Liver (tissue), 9 donors: ENCODE data around the gene RPL5. TPM values are rescaled to one million over a fixed set of nuclear protein-coding genes. Genes with fewer than 3 reads are reported as not detected.

Source experiments
- DNase-seq: peaks from one replicate; pipeline ENCODE4 v3.0.0-alpha.2; 2017; ENCODE audit warnings: low spot score
- H3K27ac ChIP-seq, 2 donors: one replicate each; pipeline ENCODE4 v1.7.0; 2013; ENCODE audit warnings: inconsistent platforms in 2 of 2, low read length in 2 of 2, control low read depth in 1 of 2, low read depth in 1 of 2, mild to moderate bottlenecking in 1 of 2
- H3K27me3 ChIP-seq, 4 donors: one replicate each; pipeline versions ENCODE4 v1.6.1 to v1.7.0; 2013; ENCODE audit warnings: low read length in 3 of 4, inconsistent platforms in 1 of 4, mild to moderate bottlenecking in 1 of 4, moderate library complexity in 1 of 4; ENCODE audit not compliant: control insufficient read depth in 4 of 4, insufficient read depth in 4 of 4
- H3K36me3 ChIP-seq, 4 donors: one replicate each; pipeline versions ENCODE4 v1.6.1 to v1.7.0; 2013; ENCODE audit warnings: low read length in 3 of 4, mild to moderate bottlenecking in 3 of 4, low read depth in 1 of 4, moderate library complexity in 1 of 4; ENCODE audit not compliant: control insufficient read depth in 4 of 4, insufficient read depth in 3 of 4
- H3K4me1 ChIP-seq, 4 donors: one replicate each; pipeline versions ENCODE4 v1.6.1 to v1.7.0; 2013; ENCODE audit warnings: low read length in 3 of 4, mild to moderate bottlenecking in 3 of 4, moderate library complexity in 1 of 4; ENCODE audit not compliant: control insufficient read depth in 4 of 4, insufficient read depth in 4 of 4
- H3K4me3 ChIP-seq, 3 donors: one replicate each; pipeline versions ENCODE4 v1.6.1 to v1.7.0; 2013; ENCODE audit warnings: low read length in 3 of 3, control low read depth in 1 of 3, low read depth in 1 of 3, mild to moderate bottlenecking in 1 of 3
- H3K9ac ChIP-seq, 2 donors: one replicate each; pipeline ENCODE4 v1.7.0; 2013; ENCODE audit warnings: low read length in 2 of 2, mild to moderate bottlenecking in 2 of 2, moderate library complexity in 2 of 2, control low read depth in 1 of 2, low read depth in 1 of 2
- H3K9me3 ChIP-seq, 4 donors: one replicate each; pipeline versions ENCODE4 v1.6.1 to v1.7.0; 2013; ENCODE audit warnings: low read length in 3 of 4; ENCODE audit not compliant: control insufficient read depth in 4 of 4
- EGR1 ChIP-seq, 2 donors: IDR thresholded peaks; 2 replicates each; pipeline ENCODE4 v1.6.1; 2016 to 2018; ENCODE audit warnings: antibody characterized with exemption in 2 of 2, low read depth in 2 of 2
- FOXA1 ChIP-seq: IDR thresholded peaks from 2 replicates; pipeline ENCODE4 v1.6.1; 2016; ENCODE audit warnings: antibody characterized with exemption
- FOXA2 ChIP-seq: IDR thresholded peaks from 2 replicates; pipeline ENCODE4 v1.6.1; 2016; ENCODE audit warnings: antibody characterized with exemption
- GABPA ChIP-seq, 2 donors: IDR thresholded peaks in 1 of 2; conservative IDR thresholded peaks in 1 of 2; 2 replicates each; pipeline ENCODE4 v1.6.1; 2016; ENCODE audit warnings: antibody characterized with exemption in 2 of 2, mild to moderate bottlenecking in 1 of 2, moderate library complexity in 1 of 2
- HNF4A ChIP-seq, 2 donors: conservative IDR thresholded peaks; 2 replicates each; pipeline ENCODE4 v1.6.1; 2016; ENCODE audit warnings: antibody characterized with exemption in 2 of 2, mild to moderate bottlenecking in 2 of 2
- HNF4G ChIP-seq: IDR thresholded peaks from 2 replicates; pipeline ENCODE4 v1.6.1; 2016; ENCODE audit warnings: antibody characterized with exemption
- JUND ChIP-seq, 2 donors: IDR thresholded peaks; 2 replicates each; pipeline ENCODE4 v1.6.1; 2016; ENCODE audit warnings: antibody characterized with exemption in 2 of 2
- MAX ChIP-seq: IDR thresholded peaks from 2 replicates; pipeline ENCODE4 v1.6.1; 2016; ENCODE audit warnings: antibody characterized with exemption
- NR2F2 ChIP-seq: IDR thresholded peaks from 2 replicates; pipeline ENCODE4 v1.6.1; 2016; ENCODE audit warnings: antibody characterized with exemption
- RAD21 ChIP-seq, 2 donors: IDR thresholded peaks; 2 replicates each; pipeline ENCODE4 v1.6.1; 2016; ENCODE audit warnings: antibody characterized with exemption in 2 of 2, mild to moderate bottlenecking in 2 of 2
- REST ChIP-seq: IDR thresholded peaks from 2 replicates; pipeline ENCODE4 v1.6.1; 2016; ENCODE audit warnings: antibody characterized with exemption, mild to moderate bottlenecking
- RXRA ChIP-seq, 2 donors: IDR thresholded peaks; 2 replicates each; pipeline ENCODE4 v1.6.1; 2017 to 2018; ENCODE audit warnings: antibody characterized with exemption in 2 of 2, mild to moderate bottlenecking in 1 of 2
- SP1 ChIP-seq: IDR thresholded peaks from 2 replicates; pipeline ENCODE4 v1.6.1; 2018; ENCODE audit warnings: antibody characterized with exemption, mild to moderate bottlenecking
- TAF1 ChIP-seq: conservative IDR thresholded peaks from 2 replicates; pipeline ENCODE4 v1.6.1; 2016; ENCODE audit warnings: antibody characterized with exemption, mild to moderate bottlenecking
- YY1 ChIP-seq: IDR thresholded peaks from 2 replicates; pipeline ENCODE4 v1.6.1; 2016; ENCODE audit warnings: antibody characterized with exemption, mild to moderate bottlenecking
- WGBS: extraction: QIAGEN DNeasy Blood & Tissue Kit; methylation state at CpG from one replicate; pipeline ENCODE4 v1.1.7; 2013; 5-methylcytosine and 5-hydroxymethylcytosine counted together
- polyA plus RNA-seq, 2 donors: library from polyadenylated mRNA; stranded (reverse) in 1 of 2; unstranded in 1 of 2; fragments of 200-250 nt in 1 of 2; fragments of >200 nt in 1 of 2; fragmentation: Nextera tagmentation in 1 of 2; extraction: Ambion mirVana in 1 of 2; gene quantifications; one replicate each; pipeline versions ENCODE4 v1.2.1 to v1.2.3, GENCODE V29; 2013 to 2015
- total RNA-seq, 2 donors: library from RNA; depleted of rRNA; stranded (reverse); fragments of >200 nt; gene quantifications; one replicate each; pipeline ENCODE4 v1.2.3, GENCODE V29; 2014
- TF ChIP-seq, protein P1 (sequence below): fragments of 150-350 bp; IDR thresholded peaks from 2 replicates; pipeline ENCODE4 v1.5.1; 2017; ENCODE audit warnings: improper control_type of control experiment, low read depth, low read length; ENCODE audit not compliant: missing input control
- TF ChIP-seq, protein P2 (sequence below): IDR thresholded peaks from 2 replicates; pipeline ENCODE4 v1.6.1; 2016; ENCODE audit warnings: antibody characterized with exemption
- TF ChIP-seq, protein P3 (sequence below): IDR thresholded peaks from 2 replicates; pipeline ENCODE4 v1.6.1; 2016; ENCODE audit warnings: antibody characterized with exemption
- donor health status: healthy.
- donor health status: healthy.
- donor health status: healthy.
- donor health status: healthy.
- donor health status: healthy.

The RPL5 gene
- total and polyA plus RNA-seq, 4 donors = 336 to 765 (median 401) TPM

- TF ChIP-seq NR2F2 = no peak
- TF ChIP-seq TAF1 = no peak
- TF ChIP-seq MAX = no peak
- no peak for TF ChIP-seq HNF4A (conservative IDR thresholded peaks at IDR 0.05)
- no peak for TF ChIP-seq REST
- no peak for TF ChIP-seq EGR1 (IDR thresholded peaks at IDR 0.05; ENCODE audit: low read depth in 2 of 2)
- no peak for TF ChIP-seq JUND (IDR thresholded peaks at IDR 0.05)
- TF ChIP-seq RAD21 (IDR thresholded peaks at IDR 0.05) = no peak
- H3K4me3 ChIP-seq = peak overlapping the region; percentile 72 to 89 (median 79)
- whole genome bisulfite sequencing = 5% methylated on average over 24 of the region's 25 CpGs
- H3K36me3 ChIP-seq = no peaks in the 10 kb centered on the region
- peak overlapping the region; percentile 99 for H3K27ac ChIP-seq
- H3K4me1 ChIP-seq = peaks cover 0 to 11% (median 4%) of the 10 kb centered on the region in 4 donors
- peak; percentile 43 for DNase-seq
- no peaks in the 10 kb centered on the region for H3K27me3 ChIP-seq
- no peaks in the 10 kb centered on the region for H3K9me3 ChIP-seq
- H3K9ac ChIP-seq = peak overlapping the region; percentile 84 to 93
Measured at GRCh38 chr1:92784021-92784638, 47.7 kb upstream of the RPL5 start.

DNA sequence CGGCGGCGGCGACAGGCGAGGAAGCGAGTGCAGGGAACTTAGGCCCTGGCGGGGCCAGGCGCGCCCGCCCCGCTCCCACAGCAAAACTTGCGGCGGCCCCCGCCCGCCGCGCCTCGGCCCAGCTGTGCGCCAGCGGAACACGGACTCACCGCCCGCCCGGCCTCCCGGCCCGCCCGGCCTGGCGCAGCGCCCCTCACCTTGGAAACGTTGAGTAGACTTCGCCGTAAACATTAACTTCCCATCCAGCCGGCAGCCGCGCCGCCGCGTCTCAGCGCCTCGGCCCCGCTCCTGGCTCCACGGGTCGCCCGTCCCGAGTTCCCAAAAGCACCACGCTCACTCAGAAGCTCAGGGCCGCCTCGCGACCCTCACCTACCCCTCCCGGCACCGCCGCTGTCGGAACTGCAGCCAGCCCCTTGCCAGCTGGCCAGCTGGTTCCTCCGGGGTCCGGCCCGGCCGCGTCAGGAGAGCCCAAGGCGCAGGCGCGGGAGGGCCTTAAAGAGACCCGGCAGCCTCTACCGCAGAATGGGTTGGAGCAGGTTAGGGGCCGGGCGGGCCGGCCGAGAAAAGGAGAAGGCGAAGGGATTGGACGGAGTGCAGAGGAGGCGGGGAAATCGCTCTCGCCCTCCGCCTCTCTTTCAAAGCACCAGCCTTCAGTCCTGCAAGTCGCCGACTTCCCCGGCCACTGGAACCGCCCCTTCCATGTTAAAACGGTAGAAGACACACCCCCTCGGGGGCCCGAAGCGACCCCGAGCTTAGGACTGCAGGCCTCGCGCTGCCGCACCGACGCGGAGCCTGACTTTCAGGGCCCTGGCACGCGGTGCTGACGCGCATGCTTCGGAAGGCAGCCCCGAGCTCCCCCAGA, 47.0 kb upstream of the RPL5 start, which contains the start of gene EVI5:
EVI5 (minus strand) TSS at position 470 of the 862 bp plus-strand sequence. CDS start 48,562 bp downstream, outside the sequence.
- H3K27ac ChIP-seq = peak within 1 kb of the TSS; percentile 99
- no peaks in the 10 kb centered on the region for H3K9me3 ChIP-seq
- peak within 1 kb of the TSS; percentile 72 to 89 (median 79) for H3K4me3 ChIP-seq
- H3K36me3 ChIP-seq = no peaks in the 10 kb centered on the region
- peak; percentile 90 for DNase-seq
- H3K9ac ChIP-seq = peak within 1 kb of the TSS; percentile 84 to 93
- H3K4me1 ChIP-seq = peaks cover 0 to 11% (median 4%) of the 10 kb centered on the region in 4 donors
- under 1% methylated on average over 94 of the region's 94 CpGs for WGBS
- no peaks in the 10 kb centered on the region for H3K27me3 ChIP-seq
- TF ChIP-seq HNF4G = no peak
- TF ChIP-seq, protein P1, sequence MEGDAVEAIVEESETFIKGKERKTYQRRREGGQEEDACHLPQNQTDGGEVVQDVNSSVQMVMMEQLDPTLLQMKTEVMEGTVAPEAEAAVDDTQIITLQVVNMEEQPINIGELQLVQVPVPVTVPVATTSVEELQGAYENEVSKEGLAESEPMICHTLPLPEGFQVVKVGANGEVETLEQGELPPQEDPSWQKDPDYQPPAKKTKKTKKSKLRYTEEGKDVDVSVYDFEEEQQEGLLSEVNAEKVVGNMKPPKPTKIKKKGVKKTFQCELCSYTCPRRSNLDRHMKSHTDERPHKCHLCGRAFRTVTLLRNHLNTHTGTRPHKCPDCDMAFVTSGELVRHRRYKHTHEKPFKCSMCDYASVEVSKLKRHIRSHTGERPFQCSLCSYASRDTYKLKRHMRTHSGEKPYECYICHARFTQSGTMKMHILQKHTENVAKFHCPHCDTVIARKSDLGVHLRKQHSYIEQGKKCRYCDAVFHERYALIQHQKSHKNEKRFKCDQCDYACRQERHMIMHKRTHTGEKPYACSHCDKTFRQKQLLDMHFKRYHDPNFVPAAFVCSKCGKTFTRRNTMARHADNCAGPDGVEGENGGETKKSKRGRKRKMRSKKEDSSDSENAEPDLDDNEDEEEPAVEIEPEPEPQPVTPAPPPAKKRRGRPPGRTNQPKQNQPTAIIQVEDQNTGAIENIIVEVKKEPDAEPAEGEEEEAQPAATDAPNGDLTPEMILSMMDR = peak; percentile 6
- TF ChIP-seq, protein P2, sequence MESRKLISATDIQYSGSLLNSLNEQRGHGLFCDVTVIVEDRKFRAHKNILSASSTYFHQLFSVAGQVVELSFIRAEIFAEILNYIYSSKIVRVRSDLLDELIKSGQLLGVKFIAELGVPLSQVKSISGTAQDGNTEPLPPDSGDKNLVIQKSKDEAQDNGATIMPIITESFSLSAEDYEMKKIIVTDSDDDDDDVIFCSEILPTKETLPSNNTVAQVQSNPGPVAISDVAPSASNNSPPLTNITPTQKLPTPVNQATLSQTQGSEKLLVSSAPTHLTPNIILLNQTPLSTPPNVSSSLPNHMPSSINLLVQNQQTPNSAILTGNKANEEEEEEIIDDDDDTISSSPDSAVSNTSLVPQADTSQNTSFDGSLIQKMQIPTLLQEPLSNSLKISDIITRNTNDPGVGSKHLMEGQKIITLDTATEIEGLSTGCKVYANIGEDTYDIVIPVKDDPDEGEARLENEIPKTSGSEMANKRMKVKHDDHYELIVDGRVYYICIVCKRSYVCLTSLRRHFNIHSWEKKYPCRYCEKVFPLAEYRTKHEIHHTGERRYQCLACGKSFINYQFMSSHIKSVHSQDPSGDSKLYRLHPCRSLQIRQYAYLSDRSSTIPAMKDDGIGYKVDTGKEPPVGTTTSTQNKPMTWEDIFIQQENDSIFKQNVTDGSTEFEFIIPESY = no peak
- TF ChIP-seq RAD21 (IDR thresholded peaks at IDR 0.05) = no peak
- TF ChIP-seq GABPA (IDR thresholded peaks at IDR 0.05 in 1 of 2, conservative IDR thresholded peaks at IDR 0.05 in 1 of 2) = no peak
- TF ChIP-seq YY1 = peak; percentile 57
- no peak for TF ChIP-seq EGR1 (IDR thresholded peaks at IDR 0.05; ENCODE audit: low read depth in 2 of 2)
- TF ChIP-seq, protein P3, sequence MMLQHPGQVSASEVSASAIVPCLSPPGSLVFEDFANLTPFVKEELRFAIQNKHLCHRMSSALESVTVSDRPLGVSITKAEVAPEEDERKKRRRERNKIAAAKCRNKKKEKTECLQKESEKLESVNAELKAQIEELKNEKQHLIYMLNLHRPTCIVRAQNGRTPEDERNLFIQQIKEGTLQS = no peak
- TF ChIP-seq FOXA1 = no peak
- TF ChIP-seq MAX = peak; percentile 94
- TF ChIP-seq NR2F2 = peak; percentile 28
- peak; percentile 71 for TF ChIP-seq REST
- TF ChIP-seq RXRA (IDR thresholded peaks at IDR 0.05) = peak; percentile 48 to 55
- TF ChIP-seq JUND (IDR thresholded peaks at IDR 0.05) = peak in 1 of 2 donors; percentile 24
- peak; percentile 77 for TF ChIP-seq SP1
- TF ChIP-seq TAF1 = peak; percentile 38
- no peak for TF ChIP-seq FOXA2
